Gastrocnemius medialis (tissue), 4 donors: ENCODE data around the gene SENP1. TPM values are rescaled to one million over a fixed set of nuclear protein-coding genes. Genes with fewer than 3 reads are reported as not detected.

Experiments
- ATAC-seq, 2 donors: fragments of 150-250 bp; one replicate each; pipeline ENCODE4 v1.9.1; 2016
- DNase-seq, 2 donors: peaks; one replicate each; pipeline ENCODE4 v3.0.0-alpha.2; 2019
- H3K27ac ChIP-seq, 4 donors: fragments of 200-600 bp; sonication (generic); 1 replicate in 1 of 4; 2 replicates in 3 of 4; pipeline ENCODE4 v1.5.1; 2016 to 2018; ENCODE audit warnings: mild to moderate bottlenecking in 2 of 4, moderate library complexity in 1 of 4
- H3K27me3 ChIP-seq, 3 donors: fragments of 200-600 bp; sonication (generic) in 2 of 3; 1 replicate in 1 of 3; 2 replicates in 2 of 3; pipeline versions ENCODE4 v1.5.1 to v1.6.0; 2016 to 2019; ENCODE audit warnings: mild to moderate bottlenecking in 1 of 3, moderate library complexity in 1 of 3
- H3K36me3 ChIP-seq, 2 donors: fragments of 200-600 bp; sonication (generic) in 1 of 2; one replicate each; pipeline ENCODE4 v1.5.1; 2017 to 2018
- H3K4me1 ChIP-seq, 2 donors: fragments of 200-600 bp; sonication (generic) in 1 of 2; one replicate each; pipeline ENCODE4 v1.5.1; 2016 to 2017; ENCODE audit warnings: mild to moderate bottlenecking in 2 of 2
- H3K4me3 ChIP-seq, 4 donors: fragments of 200-600 bp; sonication (generic) in 3 of 4; 1 replicate in 1 of 4; 2 replicates in 3 of 4; pipeline ENCODE4 v1.5.1; 2016 to 2019; ENCODE audit warnings: mild to moderate bottlenecking in 2 of 4
- H3K9me3 ChIP-seq, 3 donors: fragments of 200-600 bp; sonication (generic) in 2 of 3; 1 replicate in 1 of 3; 2 replicates in 2 of 3; pipeline ENCODE4 v1.5.1; 2016 to 2019
- POLR2A ChIP-seq, 2 donors: fragments of 450-650 bp; IDR thresholded peaks; one replicate each; pipeline ENCODE4 v1.6.1; 2017; ENCODE audit warnings: antibody characterized with exemption in 2 of 2, mild to moderate bottlenecking in 2 of 2, moderate library complexity in 2 of 2
- in situ Hi-C, 4 donors: fragments of 200-750 bp; cut with MboI; loops; one replicate each; pipeline versions ENCODE4 v1.15.0 to v1.8.0; 2017; ENCODE audit warnings: low sequenced_read_pairs in 4 of 4
- intact Hi-C: fragments of 100-400 bp; cut with DNase I; formaldehyde crosslinking; loops from one replicate; pipeline ENCODE4 v1.15.1; 2023; ENCODE audit warnings: low total_unique reads
- total RNA-seq, 4 donors: library from RNA; depleted of rRNA; stranded (reverse); fragments of >200 nt; gene quantifications; one replicate each; pipeline versions ENCODE4 v1.1.0 to v1.2.3, GENCODE V29; 2016
- TF ChIP-seq, protein P1 (sequence below), 5 experiments: fragments of 450-650 bp in 3 of 5; fragments of 200-600 bp in 2 of 5; sonication (generic) in 2 of 5; IDR thresholded peaks in 4 of 5; conservative IDR thresholded peaks in 1 of 5; 1 replicate in 4 of 5; 2 replicates in 1 of 5; pipeline ENCODE4 v1.5.1; 2016 to 2019; ENCODE audit warnings: antibody characterized with exemption in 5 of 5, mild to moderate bottlenecking in 3 of 5, moderate library complexity in 3 of 5

SENP1 gene
- total RNA-seq, 4 donors from 2014 or later, result 8.7 to 19.1 (median 13.1) TPM

GRCh38 chr12:48067250-48067938 is 38.5 kb downstream of the SENP1 start:
- H3K36me3 ChIP-seq, result peaks cover 14 to 79% of the 10 kb centered on the region in 2 donors
- in situ Hi-C loops, result loop anchor here in 1 of 4 donors (25.0 kb wide), 1 partner anchor 570 kb away; no protein-coding TSS in a partner anchor
- no peak for ATAC-seq

DNA sequence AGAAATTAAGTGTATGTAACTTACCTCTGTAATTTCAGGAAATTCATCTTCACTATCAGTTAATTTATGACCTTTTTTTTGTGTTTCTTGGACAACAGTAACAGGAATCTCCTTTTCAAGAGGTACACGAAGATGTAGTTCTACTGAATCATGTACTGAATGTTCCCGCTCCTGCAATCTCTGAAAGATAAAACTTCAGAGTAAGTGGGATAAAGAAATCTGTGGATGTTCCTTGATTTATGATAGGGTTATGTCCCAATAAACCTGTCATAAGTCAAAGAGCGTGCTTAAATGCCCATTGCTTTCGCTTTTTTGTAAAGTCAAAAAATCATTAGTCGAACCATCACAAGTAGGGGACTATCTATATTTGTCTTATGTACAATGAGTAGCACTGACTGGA is 40.8 kb downstream of the SENP1 start:
- TF ChIP-seq, protein P1, sequence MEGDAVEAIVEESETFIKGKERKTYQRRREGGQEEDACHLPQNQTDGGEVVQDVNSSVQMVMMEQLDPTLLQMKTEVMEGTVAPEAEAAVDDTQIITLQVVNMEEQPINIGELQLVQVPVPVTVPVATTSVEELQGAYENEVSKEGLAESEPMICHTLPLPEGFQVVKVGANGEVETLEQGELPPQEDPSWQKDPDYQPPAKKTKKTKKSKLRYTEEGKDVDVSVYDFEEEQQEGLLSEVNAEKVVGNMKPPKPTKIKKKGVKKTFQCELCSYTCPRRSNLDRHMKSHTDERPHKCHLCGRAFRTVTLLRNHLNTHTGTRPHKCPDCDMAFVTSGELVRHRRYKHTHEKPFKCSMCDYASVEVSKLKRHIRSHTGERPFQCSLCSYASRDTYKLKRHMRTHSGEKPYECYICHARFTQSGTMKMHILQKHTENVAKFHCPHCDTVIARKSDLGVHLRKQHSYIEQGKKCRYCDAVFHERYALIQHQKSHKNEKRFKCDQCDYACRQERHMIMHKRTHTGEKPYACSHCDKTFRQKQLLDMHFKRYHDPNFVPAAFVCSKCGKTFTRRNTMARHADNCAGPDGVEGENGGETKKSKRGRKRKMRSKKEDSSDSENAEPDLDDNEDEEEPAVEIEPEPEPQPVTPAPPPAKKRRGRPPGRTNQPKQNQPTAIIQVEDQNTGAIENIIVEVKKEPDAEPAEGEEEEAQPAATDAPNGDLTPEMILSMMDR (IDR thresholded peaks at IDR 0.05 in 4 of 5, conservative IDR thresholded peaks at IDR 0.05 in 1 of 5), result no peak
- no peak for TF ChIP-seq POLR2A (IDR thresholded peaks at IDR 0.05)
- DNase-seq (no peak), ATAC-seq (no peak)
- H3K9me3 ChIP-seq, result no peaks in the 10 kb centered on the region
- intact Hi-C loops (no loop called here), in situ Hi-C loops (loop anchor here in 1 of 4 donors (25.0 kb wide), 1 partner anchor 572 kb away; no protein-coding TSS in a partner anchor)
- no peaks in the 10 kb centered on the region for H3K27me3 ChIP-seq
- H3K4me1 ChIP-seq, result no peaks in the 10 kb centered on the region
- no peak overlapping the region for H3K27ac ChIP-seq
- H3K4me3 ChIP-seq, result no peak overlapping the region
- H3K36me3 ChIP-seq, result peaks cover 14 to 78% of the 10 kb centered on the region in 2 donors

More at GRCh38 chr12:48067250-48067938, 38.5 kb downstream of the SENP1 start:
- Histone ChIP-seq H3K27me3 (no peaks in the 10 kb centered on the region), H3K27ac (no peak overlapping the region), H3K9me3 (no peaks in the 10 kb centered on the region), H3K4me3 (no peak overlapping the region), H3K4me1 (no peaks in the 10 kb centered on the region)
- intact Hi-C loops, result no loop called here
- DNase-seq, result no peak
- TF ChIP-seq, protein P1 (IDR thresholded peaks at IDR 0.05 in 4 of 5, conservative IDR thresholded peaks at IDR 0.05 in 1 of 5), result no peak
- no peak for TF ChIP-seq POLR2A (IDR thresholded peaks at IDR 0.05)

DNA sequence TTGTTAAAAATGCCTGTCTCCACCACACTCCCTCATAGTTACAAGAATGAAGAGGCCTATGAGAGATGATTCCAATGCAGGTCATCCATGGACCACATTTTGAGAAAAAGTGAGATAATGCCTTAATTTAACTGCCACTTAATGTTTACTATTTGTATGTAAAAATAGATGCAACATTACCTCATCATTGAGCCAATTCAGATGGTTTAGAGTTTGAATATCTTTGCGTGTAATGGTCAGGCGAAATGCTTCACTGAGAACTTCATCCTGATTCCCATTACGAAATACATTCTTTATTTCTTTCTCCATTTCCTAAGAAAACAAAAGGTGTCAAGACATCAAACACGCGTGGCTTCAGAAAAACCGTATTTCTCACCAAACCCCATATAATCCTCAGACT is 42.3 kb downstream of the SENP1 start:
- no peaks in the 10 kb centered on the region for H3K27me3 ChIP-seq
- peaks cover 14 to 85% of the 10 kb centered on the region in 2 donors for H3K36me3 ChIP-seq
- H3K9me3 ChIP-seq, result no peaks in the 10 kb centered on the region
- no peak overlapping the region for H3K4me3 ChIP-seq
- H3K27ac ChIP-seq, result no peak overlapping the region
- intact Hi-C loops, result no loop called here
- no peak for DNase-seq
- no peak for TF ChIP-seq POLR2A (IDR thresholded peaks at IDR 0.05)
- TF ChIP-seq, protein P1 (IDR thresholded peaks at IDR 0.05 in 4 of 5, conservative IDR thresholded peaks at IDR 0.05 in 1 of 5), result no peak
- H3K4me1 ChIP-seq, result no peaks in the 10 kb centered on the region
- ATAC-seq, result no peak
- in situ Hi-C loops, result loop anchor here in 1 of 4 donors (25.0 kb wide), 1 partner anchor 574 kb away; no protein-coding TSS in a partner anchor

- no peaks in the 10 kb centered on the region for H3K4me1 ChIP-seq
- no peak overlapping the region for H3K27ac ChIP-seq
- intact Hi-C loops (no loop called here), in situ Hi-C loops (loop anchor here in 1 of 4 donors (25.0 kb wide), 1 partner anchor 575 kb away; no protein-coding TSS in a partner anchor)
- no peaks in the 10 kb centered on the region for H3K27me3 ChIP-seq
- no peaks in the 10 kb centered on the region for H3K9me3 ChIP-seq
- TF ChIP-seq, protein P1 (IDR thresholded peaks at IDR 0.05 in 4 of 5, conservative IDR thresholded peaks at IDR 0.05 in 1 of 5), result no peak
- TF ChIP-seq POLR2A (IDR thresholded peaks at IDR 0.05), result no peak
- ATAC-seq (no peak), DNase-seq (no peak)
- peaks cover 14 to 84% of the 10 kb centered on the region in 2 donors for H3K36me3 ChIP-seq
- no peak overlapping the region for H3K4me3 ChIP-seq
Measured at GRCh38 chr12:48061938-48062719, 43.8 kb downstream of the SENP1 start.
